K562 (cell line): ENCODE results near the gene PIP4K2A. TPM values are rescaled to one million over a fixed set of nuclear protein-coding genes. Genes with fewer than 3 reads are reported as not detected.
"Not testable (repeated sequence)": the region's sequence is repeated elsewhere in the genome, so short reads cannot be mapped to it uniquely, and the experiment has no call there.

Source experiments
- ATAC-seq: fragments of 200-7000 bp; cut with Tn5 transposase; 3 replicates; pipeline ENCODE4 v1.9.1; 2020; ENCODE audit warnings: moderate library complexity
- BruUV-seq: library from RNA; stranded (reverse); fragments of 400-500 nt; replicated peaks from 2 replicates; lab custom pipeline; 2021; lab: Mats Ljungman, UMichigan
- CTCF ChIA-PET: fragments of 300-600 bp; formaldehyde crosslinking; extraction: SDS; loops from one replicate; lab custom pipeline; 2021; ENCODE audit warnings: low intra/inter-chr PET ratio; lab: Yijun Ruan, JAX
- POLR2A ChIA-PET: fragments of 300-600, 350-650 bp; sonication (Branson Sonifier 250); formaldehyde crosslinking; extraction: SDS; loops from one replicate; lab custom pipeline; 2021; ENCODE audit warnings: antibody characterized with exemption, inconsistent platforms; lab: Yijun Ruan, JAX
- DNase-seq, 4 experiments: peaks; one replicate each; pipeline versions ENCODE4 v3.0.0 to v3.0.0-alpha.2; 2011 to 2018; ENCODE audit warnings: low spot score in 3 of 4, mixed read lengths in 3 of 4; ENCODE audit errors: extremely low read depth in 1 of 4
- FAIRE-seq: peaks from 2 replicates; lab custom pipeline; 2011; peaks lifted over from hg19 to GRCh38; lab: Jason Lieb, UNC
- H2AFZ ChIP-seq: 2 replicates; pipeline ENCODE4 v1.6.0; 2011; ENCODE audit warnings: low read depth, low read length, control low read depth, inconsistent platforms
- H3K27ac ChIP-seq: fragments of 200-600 bp; 3 replicates; pipeline ENCODE4 v1.8.0; 2011; ENCODE audit warnings: low read depth, mild to moderate bottlenecking, control low read depth, inconsistent platforms, low read length, moderate library complexity, mixed read lengths; ENCODE audit errors: extremely low read depth
- H3K27me3 ChIP-seq, 2 experiments: fragments of 300-600 bp in 1 of 2; 2 replicates in 1 of 2; 3 replicates in 1 of 2; pipeline versions ENCODE4 v1.6.0 to v1.8.0; 2011; ENCODE audit warnings: inconsistent platforms in 2 of 2, low read length in 2 of 2, mild to moderate bottlenecking in 1 of 2, mixed read lengths in 1 of 2, moderate library complexity in 1 of 2; ENCODE audit not compliant: control insufficient read depth in 2 of 2, insufficient read depth in 2 of 2
- H3K36me3 ChIP-seq: fragments of 300-600 bp; 3 replicates; pipeline ENCODE4 v1.8.0; 2011; ENCODE audit warnings: mild to moderate bottlenecking, low read length, inconsistent platforms; ENCODE audit not compliant: control insufficient read depth, insufficient read depth
- H3K4me1 ChIP-seq, 2 experiments: fragments of 200-600 bp in 1 of 2; replicated peaks in 1 of 2; 2 replicates in 1 of 2; 3 replicates in 1 of 2; pipeline versions ENCODE4 v1.5.1 to v1.8.0; 2011; ENCODE audit warnings: inconsistent platforms in 2 of 2, low read length in 2 of 2, mild to moderate bottlenecking in 1 of 2, mixed read lengths in 1 of 2, moderate library complexity in 1 of 2; ENCODE audit not compliant: control insufficient read depth in 2 of 2, insufficient read depth in 2 of 2
- H3K4me2 ChIP-seq: 2 replicates; pipeline ENCODE4 v1.6.1; 2011; ENCODE audit warnings: low read length, control low read depth, inconsistent platforms, mixed read lengths; ENCODE audit not compliant: insufficient read depth
- H3K4me3 ChIP-seq: fragments of 200-600 bp; sonication (generic), shearing (Covaris generic); 2 replicates; pipeline ENCODE4 v1.5.1; 2016; ENCODE audit warnings: control low read depth, inconsistent platforms
- H3K79me2 ChIP-seq: fragments of 200-600 bp; 3 replicates; pipeline ENCODE4 v1.8.0; 2011; ENCODE audit warnings: low read length, inconsistent platforms; ENCODE audit not compliant: control insufficient read depth, insufficient read depth
- H3K9ac ChIP-seq, 2 experiments: 2 replicates each; pipeline versions ENCODE4 v1.6.0 to v1.6.1; 2011; ENCODE audit warnings: low read depth in 2 of 2, low read length in 2 of 2, control low read depth in 1 of 2, inconsistent platforms in 1 of 2, mild to moderate bottlenecking in 1 of 2, mixed read lengths in 1 of 2; ENCODE audit not compliant: insufficient read depth in 1 of 2
- H3K9me1 ChIP-seq: one replicate; pipeline ENCODE4 v1.6.0; 2011; ENCODE audit warnings: inconsistent platforms, mild to moderate bottlenecking, low read length, moderate library complexity; ENCODE audit not compliant: control insufficient read depth, insufficient read depth
- H3K9me3 ChIP-seq: replicated peaks from 2 replicates; pipeline ENCODE4 v1.5.1; 2011; ENCODE audit warnings: low read depth, low read length, inconsistent platforms; ENCODE audit not compliant: control insufficient read depth, insufficient read depth
- H4K20me1 ChIP-seq: replicated peaks from 2 replicates; pipeline ENCODE4 v1.6.1; 2011; ENCODE audit warnings: low read length, inconsistent platforms, mixed read lengths; ENCODE audit not compliant: control insufficient read depth, insufficient read depth
- ARID1B ChIP-seq: fragments of 450-650 bp; IDR thresholded peaks from 2 replicates; pipeline ENCODE4 v1.6.1; 2016; ENCODE audit warnings: antibody characterized with exemption, mild to moderate bottlenecking, inconsistent platforms
- ATF7 ChIP-seq: fragments of 450-650 bp; IDR thresholded peaks from 2 replicates; pipeline ENCODE4 v1.7.1; 2014; ENCODE audit warnings: mild to moderate bottlenecking, moderate library complexity
- CEBPB ChIP-seq: fragments of 450-650 bp; IDR thresholded peaks from 2 replicates; pipeline ENCODE4 v1.6.1; 2016; ENCODE audit warnings: missing genetic modification characterization, missing compliant biosample characterization
- CEBPG ChIP-seq, 3 experiments: fragments of 200-800 bp in 1 of 3; sonication (Bioruptor generic) in 1 of 3; sonication (generic) in 1 of 3; formaldehyde crosslinking in 1 of 3; IDR thresholded peaks in 2 of 3; conservative IDR thresholded peaks in 1 of 3; 2 replicates each; pipeline versions ENCODE4 v1.6.1 to v1.8.0; 2016 to 2022; ENCODE audit warnings: missing compliant biosample characterization in 2 of 3, missing genetic modification characterization in 2 of 3, mild to moderate bottlenecking in 1 of 3, missing genetic modification reagents in 1 of 3
- CTBP1 ChIP-seq: fragments of 450-650 bp; IDR thresholded peaks from 2 replicates; pipeline ENCODE4 v1.6.1; 2016; ENCODE audit warnings: borderline replicate concordance
- CXXC5 ChIP-seq: fragments of 250-450 bp; sonication (Bioruptor Pico); IDR thresholded peaks from 2 replicates; pipeline ENCODE4 v1.8.0; 2022; ENCODE audit warnings: inconsistent platforms, mild to moderate bottlenecking, moderate library complexity
- DMBX1 ChIP-seq: fragments of 250-450 bp; sonication (Bioruptor Pico); IDR thresholded peaks from 2 replicates; pipeline ENCODE4 v1.8.0; 2022; ENCODE audit warnings: inconsistent platforms, mild to moderate bottlenecking, moderate library complexity, borderline replicate concordance
- IRF9 ChIP-seq: fragments of 450-650 bp; IDR thresholded peaks from 2 replicates; pipeline ENCODE4 v1.6.1; 2016; ENCODE audit warnings: missing biosample characterization, missing genetic modification characterization
- JUND ChIP-seq, 2 experiments: IDR thresholded peaks; 2 replicates in 1 of 2; 3 replicates in 1 of 2; pipeline ENCODE4 v1.6.1; 2011; ENCODE audit warnings: borderline replicate concordance in 2 of 2, low read depth in 2 of 2, low read length in 2 of 2, improper control_type of control experiment in 1 of 2, missing biosample characterization in 1 of 2, missing genetic modification characterization in 1 of 2, missing genetic modification reagents in 1 of 2
- L3MBTL2 ChIP-seq: fragments of 450-650 bp; IDR thresholded peaks from 2 replicates; pipeline ENCODE4 v1.6.1; 2016; ENCODE audit warnings: mild to moderate bottlenecking, moderate library complexity
- MECOM ChIP-seq: fragments of 250-450 bp; sonication (Bioruptor Pico); IDR thresholded peaks from 2 replicates; pipeline ENCODE4 v1.8.0; 2022; ENCODE audit warnings: inconsistent platforms
- MEIS2 ChIP-seq: fragments of 450-650 bp; IDR thresholded peaks from 2 replicates; pipeline ENCODE4 v1.6.1; 2014; ENCODE audit warnings: mild to moderate bottlenecking; ENCODE audit not compliant: partially characterized antibody
- NR2C1 ChIP-seq, 2 experiments: fragments of 450-650 bp; IDR thresholded peaks; 2 replicates each; pipeline ENCODE4 v1.6.1; 2017; ENCODE audit warnings: mild to moderate bottlenecking in 2 of 2, antibody characterized with exemption in 1 of 2, inconsistent platforms in 1 of 2, missing compliant biosample characterization in 1 of 2, missing genetic modification characterization in 1 of 2
- NR2C2 ChIP-seq, 2 experiments: fragments of 200-800 bp in 1 of 2; sonication (Bioruptor generic) in 1 of 2; sonication (generic) in 1 of 2; formaldehyde crosslinking in 1 of 2; IDR thresholded peaks; 2 replicates each; pipeline versions ENCODE4 v1.6.1 to v1.8.0; 2016 to 2022; ENCODE audit warnings: mild to moderate bottlenecking in 1 of 2, missing compliant biosample characterization in 1 of 2, missing genetic modification characterization in 1 of 2, missing genetic modification reagents in 1 of 2
- SMAD4 ChIP-seq: fragments of 250-450 bp; sonication (Bioruptor Pico); conservative IDR thresholded peaks from 2 replicates; pipeline ENCODE4 v1.8.0; 2021; ENCODE audit warnings: inconsistent platforms, mild to moderate bottlenecking, moderate library complexity
- TRIM24 ChIP-seq, 2 experiments: fragments of 450-650 bp; IDR thresholded peaks; 2 replicates each; pipeline ENCODE4 v1.6.1; 2016
- ZNF175 ChIP-seq: fragments of 200-800 bp; sonication (Bioruptor generic); IDR thresholded peaks from 2 replicates; pipeline ENCODE4 v1.6.1; 2016; ENCODE audit warnings: low read depth, mild to moderate bottlenecking, missing genetic modification characterization, missing compliant biosample characterization
- WGBS: fragments of 100-300 bp; shearing (Covaris generic); methylation state at CpG from one replicate; pipeline ENCODE4 v1.1.6; 2016; ENCODE audit warnings: low coverage, mixed read lengths; ENCODE audit not compliant: insufficient coverage; ENCODE audit errors: missing lambda C conversion rate; 5-methylcytosine and 5-hydroxymethylcytosine counted together
- in situ Hi-C: fragments of 300-500 bp; cut with MboI; formaldehyde crosslinking; loops from 4 replicates; pipeline ENCODE4 v1.15.0; 2018; ENCODE audit warnings: inconsistent platforms, mixed read lengths
- intact Hi-C: fragments of 100-400 bp; cut with micrococcal nuclease; formaldehyde crosslinking; loops from 2 replicates; pipeline ENCODE4 v1.14.2; 2022
- polyA plus RNA-seq, 8 experiments: library from polyadenylated mRNA; depleted of rRNA in 4 of 8; stranded (reverse) in 5 of 8; unstranded in 3 of 8; fragments of >200 nt; fragmentation: Nextera tagmentation in 2 of 8; fragmentation: Illumina TruSeq in 1 of 8; extraction: Ambion mirVana in 2 of 8; extraction: Trizol in 1 of 8; gene quantifications; 2 replicates each; pipeline versions ENCODE4 v1.2.1 to v1.2.3, GENCODE V29; 2011 to 2014; ENCODE audit warnings: inconsistent platforms in 1 of 8, missing spikeins in 1 of 8
- total RNA-seq, 7 experiments: library from RNA; depleted of rRNA in 6 of 7; stranded (reverse); fragments of >200 nt in 6 of 7; fragmentation: Illumina TruSeq in 2 of 7; extraction: Trizol in 2 of 7; gene quantifications; 2 replicates each; pipeline versions ENCODE4 v1.2.1 to v1.2.3, GENCODE V29; 2011 to 2021; ENCODE audit warnings: low replicate concordance in 1 of 7
- TF ChIP-seq, protein P1 (sequence below), 2 experiments: fragments of 450-650 bp in 1 of 2; sonication (generic) in 1 of 2; formaldehyde crosslinking in 1 of 2; IDR thresholded peaks in 1 of 2; conservative IDR thresholded peaks in 1 of 2; 2 replicates each; pipeline versions ENCODE4 v1.6.1 to v1.8.1; 2016 to 2023; ENCODE audit warnings: mild to moderate bottlenecking in 2 of 2, moderate library complexity in 2 of 2, inconsistent platforms in 1 of 2, missing genetic modification reagents in 1 of 2

PIP4K2A gene
- total and polyA plus RNA-seq, 9 of the 15 experiments (the other 6 are each of a cell fraction or from before 2014, with no cell fraction given): 35.6 to 117 (median 71.9) TPM

- in situ Hi-C loops; CTCF ChIA-PET; H3K79me2 ChIP-seq; H3K9ac ChIP-seq; H3K4me3 ChIP-seq; H3K4me2 ChIP-seq; BruUV-seq; H3K27ac ChIP-seq; H2AFZ ChIP-seq; H3K27me3 ChIP-seq; DNase-seq; H4K20me1 ChIP-seq; H3K9me1 ChIP-seq; H3K36me3 ChIP-seq; FAIRE-seq; H3K9me3 ChIP-seq; TF ChIP-seq NR2C1 (IDR thresholded peaks at IDR 0.05); JUND (tag; IDR thresholded peaks at IDR 0.05; ENCODE audit: borderline replicate concordance, low read depth, low read length); NR2C2 (CRISPR knock-in tag; IDR thresholded peaks at IDR 0.05): not testable (repeated sequence)
- POLR2A ChIA-PET: interaction anchor here (1.1 to 2.2 kb wide), 3 partner anchors 9 to 50 kb away, joined by 3 to 8 read pairs (median 3); no protein-coding TSS in a partner anchor
- intact Hi-C loops: loop anchor here (10.0 kb wide), 1 partner anchor 136 kb away; no protein-coding TSS in a partner anchor
- peak; percentile 28 for ATAC-seq
- WGBS: 42% methylated on average over 3 of the region's 3 CpGs
- peaks cover 12 to 17% of the 10 kb centered on the region in 2 experiments for H3K4me1 ChIP-seq
- peak; percentile 44; the same call in 1 of the 2 replicates for TF ChIP-seq ZNF175
- TF ChIP-seq DMBX1 (CRISPR knock-in tag): peak; percentile 37; the same call in 1 of the 2 replicates
- TF ChIP-seq NR2C1 (tag; IDR thresholded peaks at IDR 0.05): peak; percentile 66
- peak; percentile 16; the same call in 1 of the 2 replicates for TF ChIP-seq ARID1B
- TF ChIP-seq L3MBTL2: 0 out of 2 replicates have a peak, but pooled peaks have one; percentile 24
- TF ChIP-seq MECOM (CRISPR knock-in tag): peak; percentile 36; the same call in 1 of the 2 replicates
- peak; percentile 88 for TF ChIP-seq CEBPG (CRISPR knock-in tag; IDR thresholded peaks at IDR 0.05)
- peak; percentile 60 to 89; a peak in 3 of 4 replicates for TF ChIP-seq CEBPG (tag; conservative IDR thresholded peaks at IDR 0.05 in 1 of 2, IDR thresholded peaks at IDR 0.05 in 1 of 2)
- TF ChIP-seq JUND (IDR thresholded peaks at IDR 0.05; ENCODE audit: borderline replicate concordance, low read depth, low read length): 0 out of 2 replicates have a peak, but pooled peaks have one; percentile 16
- TF ChIP-seq CTBP1: 0 out of 2 replicates have a peak, but pooled peaks have one; percentile 13
- TF ChIP-seq CXXC5 (CRISPR knock-in tag): peak; percentile 52; the same call in 1 of the 2 replicates
- peak; percentile 75 for TF ChIP-seq CEBPB (tag)
- peak; percentile 55 for TF ChIP-seq SMAD4 (CRISPR knock-in tag)
- peak; percentile 22 for TF ChIP-seq MEIS2
- peak; percentile 27 to 55; a peak in 2 of 4 replicates for TF ChIP-seq TRIM24 (IDR thresholded peaks at IDR 0.05)
- TF ChIP-seq, protein P1, sequence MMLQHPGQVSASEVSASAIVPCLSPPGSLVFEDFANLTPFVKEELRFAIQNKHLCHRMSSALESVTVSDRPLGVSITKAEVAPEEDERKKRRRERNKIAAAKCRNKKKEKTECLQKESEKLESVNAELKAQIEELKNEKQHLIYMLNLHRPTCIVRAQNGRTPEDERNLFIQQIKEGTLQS (IDR thresholded peaks at IDR 0.05): peak; percentile 89
- TF ChIP-seq, protein P1 (CRISPR knock-in tag; conservative IDR thresholded peaks at IDR 0.05): not testable (repeated sequence)
- TF ChIP-seq IRF9: peak; percentile 41; the same call in 1 of the 2 replicates
- 0 out of 2 replicates have a peak, but pooled peaks have one; percentile 21 for TF ChIP-seq ATF7
- TF ChIP-seq NR2C2 (tag; IDR thresholded peaks at IDR 0.05): peak; percentile 62
Observed at GRCh38 chr10:22718659-22719058, 4.3 kb upstream of the PIP4K2A start.
